Measurements from ENCODE around the gene SPECC1L.

The SPECC1L gene

DNA sequence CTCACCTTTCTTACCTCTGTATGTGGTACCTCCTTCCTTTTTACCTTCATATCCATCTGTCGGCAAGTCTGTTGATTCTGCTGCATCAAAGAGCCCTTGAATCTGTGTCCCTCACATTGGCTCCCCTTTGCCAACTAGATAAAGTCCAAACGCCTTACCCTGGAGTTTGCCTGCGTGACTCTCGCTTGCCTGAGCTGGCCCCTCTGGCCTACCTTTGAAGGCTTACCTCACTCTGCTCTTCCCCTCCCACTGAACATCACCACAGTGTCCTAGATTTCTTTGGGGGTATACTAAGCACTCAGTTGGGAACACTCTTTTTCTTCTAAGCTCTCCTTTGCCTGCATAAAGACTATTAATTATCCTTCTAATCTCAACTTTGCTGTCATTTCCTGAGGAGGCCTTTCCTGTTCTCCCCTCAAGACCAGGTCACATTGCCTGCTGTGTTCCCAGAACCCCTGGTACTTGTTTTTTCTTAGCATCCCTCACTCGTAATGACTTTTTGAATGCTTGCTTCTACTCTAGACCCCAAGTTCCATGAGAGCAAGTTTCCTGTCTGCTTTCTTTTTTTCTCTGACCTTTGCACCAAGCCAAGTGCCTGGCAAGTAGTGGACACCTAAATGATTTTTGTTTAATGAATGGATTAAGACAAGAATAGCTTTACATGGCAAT lies 89.0 kb downstream of the SPECC1L start:
- no peak for DNase-seq (ENCODE audit: low read depth)

GRCh38 chr22:24361976-24362646 lies 91.5 kb downstream of the SPECC1L start:
- no peak for DNase-seq (ENCODE audit: low read depth)

DNA sequence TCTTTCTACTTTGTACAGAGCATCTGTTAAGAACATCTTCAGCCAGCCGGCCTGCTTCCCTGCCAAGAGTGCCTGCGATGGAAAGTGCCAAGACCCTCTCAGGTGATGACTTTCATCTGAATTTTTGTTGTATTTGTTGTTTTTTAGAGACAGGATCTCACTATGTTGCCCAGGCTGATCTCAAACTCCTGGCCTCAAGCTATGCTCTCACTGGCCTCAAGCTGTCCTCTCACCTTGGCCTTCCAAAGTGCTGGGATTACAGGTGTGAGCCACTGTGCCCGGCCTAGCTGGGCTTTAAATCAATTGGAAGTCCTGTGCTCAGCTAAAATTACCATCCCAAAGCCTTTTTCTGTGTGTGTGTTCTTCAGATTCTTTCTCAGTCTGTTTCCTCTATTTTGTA lies 92.6 kb downstream of the SPECC1L start:
- DNase-seq (ENCODE audit: low read depth): no peak

- no peak for DNase-seq (ENCODE audit: low read depth)
These were observed 96.1 kb downstream of the SPECC1L start for GRCh38 chr22:24366701-24367100.

GRCh38 chr22:24367841-24368240 lies 97.2 kb downstream of the SPECC1L start:
- no peak for DNase-seq (ENCODE audit: low read depth)

GRCh38 chr22:24370401-24370800 lies 99.8 kb downstream of the SPECC1L start:
- no peak for DNase-seq (ENCODE audit: low read depth)

DNA sequence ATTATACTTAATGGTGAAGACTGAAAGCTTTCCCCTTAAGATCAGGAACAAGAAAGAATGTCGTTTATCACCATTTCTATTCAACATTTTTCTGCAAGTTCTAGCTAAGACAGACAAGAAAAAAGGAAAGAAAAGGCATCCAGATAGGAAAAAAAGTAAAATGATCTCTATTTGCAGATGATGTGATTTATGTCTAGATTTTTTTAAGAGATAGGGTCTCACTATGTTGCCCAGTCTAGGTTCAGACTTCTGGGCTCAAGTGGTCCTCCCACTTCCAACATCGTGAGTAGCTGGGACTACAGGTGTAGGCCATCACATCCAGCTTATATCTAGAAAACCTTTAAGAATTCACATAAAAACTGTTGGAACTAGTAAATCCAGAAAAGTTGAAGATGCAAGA lies 105.4 kb downstream of the SPECC1L start:
- no peak for DNase-seq (ENCODE audit: low read depth)

GRCh38 chr22:24376586-24376985 lies 106.0 kb downstream of the SPECC1L start:
- DNase-seq (ENCODE audit: low read depth): no peak

DNA sequence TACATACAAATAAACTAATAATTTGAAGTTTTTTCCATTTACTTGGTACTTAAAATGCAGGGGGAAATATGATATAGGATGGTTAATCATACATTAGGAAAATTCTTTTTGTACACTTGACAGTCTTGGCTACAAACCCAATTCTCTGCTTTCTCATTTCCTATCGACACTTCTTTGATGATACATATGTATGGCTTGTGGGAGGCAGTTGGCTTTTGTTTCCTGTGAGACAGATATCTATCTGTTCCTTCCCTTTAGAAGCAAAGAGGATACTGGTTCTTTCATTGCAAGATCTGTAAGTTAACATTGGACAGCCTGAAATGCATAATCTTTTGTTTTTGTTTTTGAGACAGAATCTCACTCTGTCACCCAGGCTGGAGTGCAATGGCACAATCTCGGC lies 108.9 kb downstream of the SPECC1L start:
- no peak for DNase-seq (ENCODE audit: low read depth)

DNA sequence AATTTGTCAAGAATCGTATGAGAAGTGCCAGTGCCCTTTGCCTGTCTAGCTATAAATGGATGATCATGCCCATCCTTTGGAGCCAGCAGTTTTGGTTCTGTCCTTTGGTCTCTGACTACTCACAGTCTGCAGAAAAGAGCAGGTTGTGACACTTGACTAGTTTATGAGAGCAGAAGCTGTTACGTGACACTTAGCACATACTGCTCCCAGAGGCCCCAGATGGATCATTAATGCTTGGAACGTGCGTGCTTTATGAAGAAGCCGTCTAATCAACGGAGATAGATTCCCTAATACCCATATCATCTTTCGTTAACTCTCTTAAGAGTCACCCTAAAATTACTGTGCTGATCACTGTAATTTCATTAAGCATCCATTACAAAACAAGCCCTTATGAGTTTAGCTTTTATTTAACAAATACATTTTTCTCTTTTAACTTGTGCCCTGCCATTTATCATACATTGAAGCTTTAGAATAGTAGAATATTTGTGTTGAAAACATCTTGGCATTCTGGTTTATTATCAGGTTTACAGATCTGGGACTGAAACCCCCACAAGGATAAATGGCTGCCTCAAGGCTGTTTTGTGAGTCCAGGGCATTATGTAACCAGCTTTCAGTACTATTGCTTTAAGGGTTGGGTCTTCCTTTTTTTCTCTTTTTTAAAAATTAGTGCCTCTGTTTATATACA lies 109.7 kb downstream of the SPECC1L start:
- no peak for DNase-seq (ENCODE audit: low read depth)

DNA sequence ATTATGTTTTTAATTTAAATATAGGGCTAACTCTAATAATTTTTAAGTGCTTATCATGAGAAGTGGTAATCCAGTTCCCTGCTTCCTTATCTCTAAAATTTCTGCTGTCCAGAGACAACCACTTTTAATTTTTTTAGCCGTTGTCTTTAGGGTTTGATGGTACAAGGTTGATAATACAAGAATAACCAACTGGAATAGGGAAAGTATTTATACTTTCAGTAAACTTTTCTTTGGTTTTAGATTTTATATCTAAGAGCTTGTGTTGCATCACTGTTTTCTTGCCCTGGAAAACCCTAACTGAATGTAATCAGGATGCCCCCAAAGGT lies 110.2 kb downstream of the SPECC1L start:
- DNase-seq (ENCODE audit: low read depth): no peak

DNA sequence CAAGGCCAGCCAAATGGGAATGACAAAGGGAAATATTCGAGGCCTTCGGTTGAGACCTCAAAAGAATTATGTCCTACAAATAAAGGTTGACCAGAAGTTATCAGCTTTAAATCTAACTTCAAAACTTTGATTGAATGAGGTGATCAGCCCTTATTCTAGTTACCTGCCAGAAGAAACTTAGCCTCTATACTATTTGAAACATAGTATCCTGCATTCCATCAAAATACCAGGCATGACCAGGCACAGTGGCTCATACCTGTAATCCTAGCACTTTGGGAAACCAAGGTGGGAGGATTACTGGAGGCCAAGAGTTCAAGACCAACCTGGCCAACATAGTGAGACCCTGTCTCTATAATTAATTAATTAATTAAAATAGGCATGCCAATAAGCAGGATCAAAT lies 112.4 kb downstream of the SPECC1L start:
- no peak for DNase-seq (ENCODE audit: low read depth)

DNA sequence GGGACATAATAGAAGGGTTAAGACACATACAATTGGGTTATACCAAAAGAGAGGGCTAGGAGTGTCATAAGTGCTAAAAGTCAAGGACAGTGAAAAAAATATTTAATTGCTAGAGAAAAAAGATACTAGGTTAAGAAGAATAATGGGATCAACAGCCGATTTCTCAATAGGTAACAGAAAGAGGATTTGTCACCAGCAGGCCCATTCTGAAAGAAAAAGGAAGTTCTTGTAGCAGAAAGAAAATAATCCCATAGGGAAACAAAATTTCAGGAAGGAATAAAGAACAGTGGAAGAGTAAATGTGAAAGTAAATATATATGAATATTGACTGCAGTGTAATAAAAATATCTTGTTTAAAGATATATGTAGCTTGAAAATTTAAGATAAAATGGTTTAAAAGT lies 113.5 kb downstream of the SPECC1L start:
- DNase-seq (ENCODE audit: low read depth): no peak

GRCh38 chr22:24386937-24387471 lies 116.4 kb downstream of the SPECC1L start:
- no peak for DNase-seq (ENCODE audit: low read depth)

GRCh38 chr22:24389680-24390079 lies 119.0 kb downstream of the SPECC1L start:
- DNase-seq (ENCODE audit: low read depth): no peak

DNA sequence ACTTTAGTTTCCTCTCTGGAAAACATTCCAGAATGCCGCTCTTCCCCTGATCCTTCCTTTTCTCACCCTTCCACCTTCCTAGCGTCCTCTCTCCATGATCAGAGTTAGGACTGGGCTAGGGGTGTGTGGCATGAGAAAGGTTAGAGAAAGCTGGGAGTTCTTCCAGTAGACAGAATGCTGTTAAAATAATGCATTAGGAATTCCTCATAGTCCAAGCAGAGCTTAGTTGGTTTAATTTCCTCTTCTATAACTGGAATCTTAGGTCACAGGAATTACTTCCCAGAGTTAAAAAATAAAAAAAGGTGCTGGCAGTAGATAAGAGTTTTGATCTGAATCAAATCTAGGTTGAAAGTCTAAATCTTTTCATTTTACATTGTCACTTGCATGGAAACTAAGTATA lies 119.5 kb downstream of the SPECC1L start:
- no peak for DNase-seq (ENCODE audit: low read depth)

DNA sequence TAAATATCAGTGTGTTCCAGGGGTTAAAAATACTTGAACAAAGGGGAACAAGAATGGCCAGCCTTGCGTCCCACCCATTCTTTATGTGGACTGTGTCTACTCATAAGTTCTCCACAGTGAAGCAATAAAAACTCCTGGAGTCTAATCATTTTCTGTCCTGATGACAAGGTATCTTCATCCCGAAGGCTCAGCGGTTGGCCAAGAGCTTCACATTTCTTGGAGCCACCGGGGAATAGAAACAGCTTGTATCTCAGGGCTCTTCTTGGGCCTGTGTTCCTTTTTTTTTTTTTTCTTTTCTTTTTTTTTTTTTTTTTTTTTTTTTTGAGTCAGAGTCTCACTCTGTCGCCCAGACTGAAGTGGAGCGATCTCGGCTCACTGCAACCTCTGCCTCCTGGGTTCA lies 119.9 kb downstream of the SPECC1L start:
- DNase-seq (ENCODE audit: low read depth): no peak

DNA sequence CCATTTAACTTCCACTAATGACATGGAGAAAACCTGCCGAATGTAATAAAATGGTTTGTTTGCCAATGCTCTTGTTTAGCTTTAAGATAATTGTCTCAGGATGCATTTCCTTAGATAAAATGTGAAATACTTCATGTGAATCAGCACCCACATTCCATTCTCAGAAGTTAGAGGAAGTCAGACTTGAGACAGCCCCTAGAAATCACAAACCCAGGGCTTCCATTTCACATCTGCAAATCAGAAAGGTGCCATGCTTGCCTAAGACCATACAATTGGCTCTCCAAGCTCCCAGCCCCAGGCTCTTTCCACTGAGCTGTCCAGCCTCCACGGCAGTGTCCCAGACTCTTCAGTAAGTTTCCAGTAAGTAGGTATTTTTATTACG lies 121.2 kb downstream of the SPECC1L start:
- no peak for DNase-seq (ENCODE audit: low read depth)

DNA sequence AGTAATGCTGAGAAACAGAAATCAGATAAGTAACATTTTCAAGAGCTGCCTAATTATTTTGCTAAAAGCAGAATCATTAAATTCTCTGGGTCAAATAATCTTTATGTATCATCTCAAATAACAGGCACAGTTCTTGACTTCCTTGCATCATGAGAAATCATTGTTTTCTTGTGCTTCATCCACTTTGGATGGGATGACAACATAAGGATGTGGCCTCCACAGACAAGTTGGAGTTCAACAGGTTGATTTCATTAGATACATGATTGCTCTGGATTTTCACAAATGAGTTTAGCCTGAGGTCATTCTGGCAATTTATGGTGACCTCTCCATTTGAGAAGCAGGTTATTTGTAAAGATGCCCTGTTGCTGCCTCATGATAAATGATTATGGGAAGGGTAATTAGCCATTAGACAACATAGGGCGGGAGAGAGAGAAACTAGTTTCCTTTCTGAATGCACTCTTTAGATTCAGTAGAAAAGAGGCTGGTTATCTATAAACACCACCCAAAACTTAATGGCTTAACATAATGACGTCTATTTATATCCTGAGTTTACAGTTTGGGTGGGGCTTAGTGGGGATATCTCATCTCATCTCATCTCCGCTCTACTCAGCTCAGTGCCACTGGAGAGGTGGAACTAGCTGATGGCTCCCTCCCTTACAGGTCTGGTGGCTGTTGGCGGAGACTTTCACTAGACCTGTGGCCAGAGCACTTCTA lies 121.7 kb downstream of the SPECC1L start:
- DNase-seq (ENCODE audit: low read depth): no peak

DNA sequence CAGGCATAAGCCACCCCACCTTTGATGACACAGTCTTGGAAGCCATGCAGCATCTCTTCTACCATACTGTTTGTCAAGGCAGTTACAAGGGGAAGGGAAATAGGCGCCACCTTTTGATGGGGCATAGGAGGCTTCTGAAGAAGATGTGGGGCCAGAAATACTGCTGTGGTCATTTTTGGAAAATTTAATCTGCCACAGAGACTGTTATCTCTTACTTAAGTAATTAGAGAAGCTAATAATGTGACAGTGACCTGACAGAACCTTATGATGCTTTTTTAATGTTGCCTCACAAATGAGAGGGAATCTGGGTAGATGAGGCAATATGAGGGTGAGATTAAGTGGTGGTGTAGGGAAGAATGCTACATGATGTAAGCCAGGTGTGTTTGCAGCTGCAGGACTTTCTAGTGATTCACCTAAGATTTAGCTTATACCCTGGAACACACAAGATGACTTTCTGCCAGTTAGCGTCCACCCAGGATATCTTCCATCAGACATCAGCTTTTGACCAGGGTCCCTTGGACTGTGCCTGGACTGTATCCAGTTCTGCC lies 122.5 kb downstream of the SPECC1L start:
- DNase-seq (ENCODE audit: low read depth): no peak

- no peak for DNase-seq (ENCODE audit: low read depth)
These were observed 123.2 kb downstream of the SPECC1L start for GRCh38 chr22:24393848-24394247.

DNA sequence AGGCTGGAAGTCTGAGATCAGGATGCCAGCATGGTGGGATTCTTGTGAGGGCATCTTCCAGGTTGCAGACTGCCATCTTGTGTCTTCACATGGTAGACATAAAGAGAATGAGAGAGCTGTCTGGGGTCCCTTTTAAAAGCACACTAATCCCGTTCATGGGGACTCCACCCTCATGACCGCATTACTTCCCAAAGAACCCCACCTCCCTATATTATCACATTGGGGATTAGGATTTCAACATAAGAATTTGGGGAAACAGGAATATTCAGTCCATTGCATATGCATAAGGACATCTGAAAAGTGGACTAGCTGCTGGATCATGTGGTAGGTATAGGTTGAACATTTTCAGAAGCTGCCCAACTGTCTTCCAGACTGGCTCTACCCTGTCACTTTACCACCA lies 123.6 kb downstream of the SPECC1L start:
- DNase-seq (ENCODE audit: low read depth): no peak

Data from activated T-helper 9 cell treated with anti-CD3 and anti-CD28 coated beads, Interleukin-2, amount 50 U/mL, for 16 hours (primary cell).